Panc1 (cell line): Measurements from ENCODE around the gene PROS1.

ENCODE experiments used
- CTCF ChIP-seq: fragments of 450-650 bp; IDR thresholded peaks from 2 replicates; pipeline ENCODE4 v1.5.1; 2017; ENCODE audit warnings: mild to moderate bottlenecking
- POLR2AphosphoS5 ChIP-seq: IDR thresholded peaks from 2 replicates; pipeline ENCODE4 v1.6.1; 2012; ENCODE audit warnings: mild to moderate bottlenecking, low read depth, low read length, moderate library complexity
- REST ChIP-seq, 2 experiments: IDR thresholded peaks; 2 replicates each; pipeline ENCODE4 v1.6.1; 2011 to 2012; ENCODE audit warnings: low read depth in 2 of 2, control low read depth in 1 of 2, low read length in 1 of 2, mild to moderate bottlenecking in 1 of 2, moderate library complexity in 1 of 2; ENCODE audit not compliant: insufficient read depth in 1 of 2
- SIN3A ChIP-seq: IDR thresholded peaks from 2 replicates; pipeline ENCODE4 v1.6.1; 2012; ENCODE audit warnings: low read depth, mild to moderate bottlenecking, low read length, moderate library complexity, borderline replicate concordance; ENCODE audit not compliant: insufficient read depth
- TCF7L2 ChIP-seq: IDR thresholded peaks from 2 replicates; pipeline ENCODE4 v1.6.1; 2011; ENCODE audit warnings: mild to moderate bottlenecking, low read depth, low read length, inconsistent platforms

DNA sequence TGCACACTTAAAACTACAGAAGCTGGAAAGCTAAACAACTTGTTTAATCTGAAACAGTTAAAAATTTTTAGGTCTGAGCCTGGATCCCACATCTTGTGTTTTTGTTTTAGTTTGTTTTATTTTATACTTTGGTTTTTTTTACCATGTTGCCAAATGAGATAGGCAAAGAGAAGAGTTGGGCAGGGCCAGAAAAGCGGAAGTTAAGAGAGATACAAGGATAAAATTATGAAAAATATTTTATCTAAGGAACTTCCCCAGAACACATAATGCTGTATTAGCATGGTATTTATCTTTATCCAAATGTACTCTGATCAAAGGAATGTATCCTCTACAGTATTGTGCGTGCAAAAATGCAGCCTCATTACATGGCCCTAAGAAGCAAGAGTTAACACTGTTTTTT lies 50.7 kb downstream of the PROS1 start:
- TF ChIP-seq CTCF (no peak), REST (IDR thresholded peaks at IDR 0.05; ENCODE audit: insufficient read depth in 1 of 2, low read depth in 2 of 2, low read length in 1 of 2) (no peak), POLR2AphosphoS5 (no peak), TCF7L2 (no peak), SIN3A (no peak)
